Measurements from ENCODE around the gene TBX5.
A peak's percentile ranks its signal among the peaks of the same experiment; 100 is the strongest.
"Not testable (repeated sequence)": the region's sequence is repeated elsewhere in the genome, so short reads cannot be mapped to it uniquely, and the experiment has no call there.

TBX5 gene

DNA sequence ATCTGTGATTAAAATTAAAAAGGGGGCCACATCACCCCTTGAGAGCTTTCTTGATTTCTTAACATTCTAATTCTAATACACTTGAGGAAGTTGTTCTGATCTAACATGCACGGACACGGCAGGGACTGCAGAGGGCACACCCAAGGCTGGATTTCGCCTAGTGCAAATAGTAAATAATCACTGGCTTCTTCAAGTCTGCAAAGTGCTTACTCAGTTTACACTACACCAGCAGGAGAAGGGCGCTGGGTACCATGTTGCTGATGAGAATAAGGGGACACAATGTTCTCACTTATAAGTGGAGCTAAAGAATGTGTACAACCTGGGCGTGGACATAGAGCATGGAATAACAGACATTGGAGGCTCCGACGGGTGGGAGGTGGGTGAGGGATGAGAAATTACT lies 34.2 kb downstream of the TBX5 start:
- no peak for DNase-seq (ENCODE audit: low read depth)

DNA sequence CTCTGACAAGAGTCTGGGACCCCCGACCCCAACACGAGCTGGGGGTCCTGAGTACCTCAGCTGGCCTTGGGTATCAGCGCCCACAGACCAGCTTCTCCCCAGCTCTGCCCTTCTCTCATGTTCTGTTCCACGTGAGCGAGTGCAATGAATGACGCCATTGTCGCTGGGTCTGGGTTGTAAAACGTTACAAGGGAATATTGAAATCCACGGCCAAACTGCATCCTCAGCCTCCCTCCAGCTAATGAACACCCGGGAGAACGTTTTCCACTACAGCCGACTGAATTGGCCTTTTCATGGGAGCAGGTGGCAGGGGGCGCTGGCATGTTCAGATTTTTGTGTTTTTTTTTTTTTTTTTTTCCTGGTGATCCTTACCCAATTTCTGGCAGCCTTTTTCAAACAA lies 34.7 kb downstream of the TBX5 start:
- no peak for DNase-seq (ENCODE audit: low read depth)

DNA sequence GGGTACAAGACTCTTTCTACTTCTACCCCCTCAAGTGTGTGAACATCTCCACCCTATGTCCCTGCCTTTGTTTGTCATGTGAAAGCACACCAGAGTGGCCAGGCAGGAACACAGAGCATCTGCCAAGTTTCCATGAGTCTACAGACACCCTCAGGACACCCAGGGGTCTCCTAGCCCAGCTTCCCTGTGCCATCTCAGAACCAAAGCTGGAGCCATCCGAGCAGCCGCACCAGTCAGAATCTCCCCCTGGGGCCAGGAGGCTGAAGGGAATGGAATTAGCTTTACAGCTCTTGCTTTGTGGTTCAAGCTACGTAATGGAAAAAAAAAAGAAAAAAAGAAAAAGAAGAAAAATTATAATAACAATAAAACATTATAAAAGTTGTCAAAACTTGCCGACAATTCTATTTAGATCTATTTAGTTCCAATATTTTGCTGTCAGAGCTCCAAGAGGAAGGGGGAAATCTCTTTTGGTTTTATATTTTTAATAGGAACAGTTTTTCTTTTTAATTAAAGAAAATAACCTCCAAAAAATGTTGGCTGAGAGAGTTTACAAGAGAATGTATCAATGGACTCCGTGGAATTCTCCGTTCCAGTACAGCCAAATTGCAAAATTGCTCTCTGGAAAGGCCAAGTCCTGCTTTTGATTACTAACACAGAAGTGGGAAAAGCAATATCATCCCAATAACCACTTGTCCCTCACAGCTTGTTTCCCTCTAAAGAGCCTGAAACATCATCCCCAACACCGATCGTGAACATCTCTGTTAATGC lies 37.1 kb downstream of the TBX5 start:
- no peak for DNase-seq (ENCODE audit: low read depth)

DNA sequence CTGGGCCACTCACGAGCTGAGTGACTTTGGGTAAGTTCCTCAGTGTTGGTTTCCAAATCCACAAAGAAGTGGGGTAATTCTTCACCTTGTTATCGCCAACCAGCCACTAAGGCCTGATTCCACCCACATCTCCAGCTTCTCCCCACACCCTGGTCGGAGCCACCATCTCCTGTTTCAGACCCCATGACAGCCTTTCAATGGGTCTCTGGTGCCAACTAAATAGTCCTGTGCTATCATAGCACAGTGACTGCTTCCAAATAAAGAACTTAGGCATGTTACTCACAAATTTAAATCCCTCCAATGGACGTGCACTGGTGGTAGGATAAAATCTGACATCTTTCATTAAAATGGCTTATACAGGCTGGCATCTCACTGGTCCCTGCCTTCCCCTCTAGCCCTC lies 44.0 kb downstream of the TBX5 start:
- no peak for DNase-seq (ENCODE audit: low read depth)

DNA sequence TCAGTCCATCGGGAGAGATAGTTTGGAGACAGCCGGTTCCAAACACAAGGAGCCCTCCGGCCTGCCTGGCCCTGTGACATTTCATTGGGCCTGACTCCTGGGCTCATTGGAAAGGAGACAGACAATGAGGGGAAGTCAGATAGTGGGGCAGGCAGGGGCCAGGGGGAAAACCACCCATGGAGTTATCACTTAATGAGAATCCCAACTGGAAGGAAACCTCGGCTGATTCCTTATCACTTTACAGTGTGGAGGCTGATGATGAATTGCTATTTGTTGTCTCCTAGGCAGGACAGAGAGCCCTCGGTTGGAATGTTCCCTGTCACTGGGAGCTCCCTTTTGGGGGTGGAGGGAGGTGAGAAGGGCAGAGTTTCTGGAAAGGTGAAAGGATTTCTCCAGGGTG lies 44.4 kb downstream of the TBX5 start:
- no peak for DNase-seq (ENCODE audit: low read depth)

DNA sequence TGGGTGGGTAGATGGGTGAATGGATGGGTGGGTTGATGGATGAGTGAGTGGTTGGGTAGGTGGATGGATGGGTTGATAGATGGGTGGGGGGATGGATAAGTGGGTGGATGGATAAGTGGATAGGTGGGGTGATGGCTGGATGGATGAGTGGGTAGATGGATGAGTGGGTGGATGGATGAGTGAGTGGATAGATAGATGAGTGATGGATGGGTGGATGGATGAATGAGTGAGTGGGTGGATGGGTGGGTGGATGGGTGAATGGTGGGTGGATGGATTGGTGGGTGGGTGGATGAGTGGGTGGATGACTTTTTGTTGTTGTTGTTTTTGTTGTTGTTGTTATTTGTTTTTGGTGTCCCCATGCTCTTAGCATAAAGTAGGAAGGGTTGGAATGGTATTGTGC lies 45.5 kb downstream of the TBX5 start:
- DNase-seq (ENCODE audit: low read depth): no peak

DNA sequence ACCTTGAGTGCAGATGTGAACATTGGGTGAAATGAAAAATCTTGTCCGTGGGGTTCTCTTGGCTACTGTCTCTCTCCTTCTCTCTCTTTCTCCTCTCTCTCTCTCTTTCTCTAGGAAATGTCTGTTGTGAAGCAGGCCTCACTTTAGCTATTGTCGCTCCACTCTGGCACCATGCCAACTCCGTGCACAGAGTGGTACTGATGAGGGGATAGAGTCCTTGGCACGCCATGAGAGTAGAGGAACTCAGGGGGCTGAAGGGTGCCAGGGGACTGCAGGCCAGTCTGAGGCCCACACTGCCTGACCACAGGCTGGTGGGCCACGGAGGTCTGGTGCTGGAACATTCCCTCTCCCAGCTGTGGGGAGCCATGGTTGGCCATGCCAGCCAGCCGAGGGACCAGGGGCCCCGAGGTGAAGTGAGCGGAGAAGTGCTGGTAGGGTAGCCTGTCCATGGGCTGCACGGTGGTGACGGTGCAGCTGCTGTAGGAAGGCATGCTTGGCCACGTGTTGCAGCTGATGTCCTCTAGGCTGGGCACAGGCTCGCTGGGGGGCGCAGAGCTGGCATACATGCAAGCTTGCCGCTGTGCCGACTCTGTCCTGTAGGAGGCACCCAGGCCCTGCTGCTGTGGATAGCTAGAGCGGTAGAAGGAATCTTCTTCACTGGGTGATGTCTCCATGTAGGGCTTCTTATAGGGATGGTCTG lies 50.4 kb downstream of the TBX5 start:
- no peak for DNase-seq (ENCODE audit: low read depth)

DNA sequence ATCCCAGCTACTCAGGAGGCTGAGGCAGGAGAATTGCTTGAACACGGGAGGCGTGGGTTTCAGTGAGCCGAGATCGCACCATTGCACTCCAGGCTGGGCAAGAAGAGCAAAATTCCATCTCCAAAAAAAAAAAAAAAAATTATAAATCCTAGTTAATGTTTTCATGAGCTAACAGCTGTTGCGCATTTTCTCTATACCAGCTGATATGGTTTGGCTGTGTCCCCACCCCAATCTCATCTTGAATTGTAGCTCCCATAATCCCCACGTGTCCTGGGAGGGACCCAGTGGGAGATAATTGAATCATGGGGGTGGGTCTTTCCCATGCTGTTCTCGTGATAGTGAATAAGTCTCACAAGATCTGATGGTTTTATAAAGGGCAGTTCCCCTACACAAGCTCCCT lies 56.7 kb downstream of the TBX5 start:
- not testable (repeated sequence) for DNase-seq (ENCODE audit: low read depth)

DNA sequence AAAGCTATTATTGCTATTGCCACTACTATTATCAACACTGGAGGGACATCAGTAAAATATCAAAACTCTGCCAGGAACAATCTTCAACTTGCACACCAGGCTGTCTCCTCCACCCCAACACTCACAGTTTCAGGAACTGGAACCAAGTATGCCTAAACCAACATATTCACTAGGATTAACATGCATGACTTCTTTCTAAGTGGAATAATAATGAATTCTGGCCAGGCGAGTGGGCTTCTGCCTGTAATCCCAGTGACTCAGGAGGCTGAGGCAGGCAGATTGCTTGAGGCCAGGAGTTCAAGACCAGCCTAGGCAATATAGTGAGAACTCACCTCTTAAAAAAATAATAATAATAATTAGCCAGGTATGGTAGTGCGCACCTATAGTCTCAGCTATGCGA lies 58.1 kb downstream of the TBX5 start:
- DNase-seq (ENCODE audit: low read depth): no peak

DNA sequence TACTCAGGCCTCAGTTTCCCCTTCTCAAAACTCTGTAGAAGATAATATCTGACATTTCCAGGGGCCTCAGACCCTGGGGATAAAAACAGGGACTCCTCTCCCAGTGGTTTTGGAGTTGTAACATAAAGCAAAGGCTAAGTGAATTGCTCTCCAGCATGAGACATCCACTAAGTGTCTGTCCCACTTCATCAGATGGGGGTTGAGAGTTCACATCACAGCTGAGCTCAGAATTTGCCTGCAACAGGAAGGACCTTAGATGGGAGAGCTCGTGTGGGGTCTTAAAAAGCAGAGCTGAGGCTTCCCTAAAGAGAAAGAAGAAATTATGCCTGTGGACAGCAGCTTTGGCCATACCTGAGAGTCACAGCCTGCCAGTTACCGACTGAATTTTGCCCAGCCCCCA lies 61.1 kb downstream of the TBX5 start:
- no peak for DNase-seq (ENCODE audit: low read depth)

DNA sequence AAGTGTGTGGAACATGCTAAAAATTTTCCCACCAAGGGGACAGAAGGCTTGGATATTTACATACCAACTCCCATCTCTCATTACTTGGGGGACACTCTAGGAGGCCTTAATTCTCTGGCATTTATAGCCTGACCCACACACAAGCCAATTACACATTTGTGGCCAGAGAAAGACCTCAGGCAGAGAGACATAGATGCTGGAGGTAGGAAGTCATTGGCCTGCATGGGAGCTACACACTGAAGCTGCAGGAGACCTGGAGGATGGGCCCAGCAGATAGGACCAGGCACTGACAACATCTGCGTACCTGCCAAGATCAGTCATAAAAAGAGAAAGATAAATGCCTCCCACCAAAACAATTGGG lies 61.7 kb downstream of the TBX5 start:
- DNase-seq (ENCODE audit: low read depth): no peak

DNA sequence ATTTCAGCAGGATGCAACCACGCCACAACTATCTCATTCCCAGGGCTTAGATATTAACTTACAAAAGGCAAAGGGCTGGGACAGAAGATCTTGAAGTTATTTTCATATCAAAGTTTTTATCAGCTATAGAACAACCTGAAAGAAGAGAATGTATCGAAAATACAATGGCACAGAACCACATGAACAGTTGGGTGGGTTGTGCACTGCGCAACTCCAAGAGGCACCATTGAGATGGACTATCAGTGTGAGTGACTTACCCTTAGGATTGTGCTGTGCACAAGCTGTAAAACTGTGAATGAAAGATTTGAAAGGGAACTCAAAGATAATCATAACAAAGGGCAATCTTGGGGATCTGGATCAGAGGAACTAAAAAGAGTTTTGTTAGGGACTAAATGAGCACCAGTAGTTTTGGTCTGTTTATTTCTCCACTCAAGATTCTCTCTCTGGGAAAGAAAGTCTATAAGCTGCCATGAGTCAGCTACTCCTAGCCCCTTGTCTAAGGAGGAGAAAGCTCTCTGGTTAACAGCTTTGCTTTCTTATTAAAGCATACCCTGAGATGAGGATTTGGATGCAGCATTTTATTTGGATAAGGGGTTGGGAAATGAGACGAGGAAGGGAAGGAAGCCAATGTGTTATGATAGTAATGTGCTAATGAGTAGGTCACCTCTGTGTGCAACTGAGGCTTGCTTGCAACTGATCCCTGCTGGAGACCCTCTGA lies 62.2 kb downstream of the TBX5 start:
- DNase-seq (ENCODE audit: low read depth): no peak

DNA sequence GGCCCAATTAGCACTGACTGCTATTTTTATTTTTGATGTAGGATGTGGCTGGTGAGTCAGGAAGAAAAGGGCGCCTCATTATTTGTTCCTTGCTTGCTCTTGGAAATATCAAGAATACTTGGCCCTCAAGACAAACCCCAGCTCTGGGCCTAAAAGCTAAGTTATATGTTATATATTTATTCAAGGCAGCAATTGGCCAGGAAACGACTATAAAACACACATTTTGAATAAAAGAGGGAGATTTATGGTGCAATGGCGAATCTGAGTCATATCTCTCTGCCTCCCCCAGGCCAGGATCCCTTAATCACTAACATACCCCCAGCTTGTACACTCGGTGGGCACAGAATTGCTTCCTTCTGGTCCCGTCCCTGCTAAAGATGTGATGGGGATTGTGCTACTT lies 63.3 kb downstream of the TBX5 start:
- DNase-seq (ENCODE audit: low read depth): no peak

DNA sequence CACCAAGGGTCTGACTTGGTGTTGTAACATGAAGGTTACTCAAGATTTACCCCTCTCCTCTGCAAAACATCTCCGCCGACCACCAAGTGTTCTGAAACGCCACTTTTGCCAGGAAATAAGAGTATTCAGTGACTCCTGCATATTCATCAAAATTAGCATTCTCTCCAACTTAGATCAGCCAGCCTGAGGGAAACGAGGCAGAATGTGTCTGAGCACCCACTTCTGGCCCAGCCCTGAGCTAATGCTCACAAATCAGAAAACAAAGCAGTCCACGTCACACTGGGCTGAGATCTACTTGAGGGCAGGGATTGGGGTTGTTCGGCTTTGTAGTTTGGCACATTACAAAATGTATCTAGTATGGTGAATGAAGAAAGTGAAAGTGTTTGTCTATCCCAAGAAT lies 64.3 kb downstream of the TBX5 start:
- DNase-seq (ENCODE audit: low read depth): no peak

DNA sequence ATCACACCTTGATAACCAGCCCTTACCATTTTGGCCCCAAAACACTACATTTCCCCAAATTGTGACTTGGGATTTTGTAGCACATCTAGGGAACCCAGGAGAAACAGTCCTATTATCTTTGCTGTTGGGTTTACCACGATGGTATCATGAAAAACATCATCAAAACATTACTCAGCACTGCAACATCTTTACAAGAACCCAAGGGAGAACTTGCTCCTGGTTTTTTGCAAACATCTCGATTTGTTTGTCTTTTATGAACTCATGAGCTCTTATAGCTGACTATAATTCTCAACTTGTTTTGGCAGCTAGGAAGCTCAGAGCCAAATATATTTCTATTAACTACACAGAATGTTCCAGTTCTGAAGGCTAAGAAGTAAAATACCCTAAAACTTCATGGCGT lies 65.7 kb downstream of the TBX5 start:
- DNase-seq (ENCODE audit: low read depth): no peak

DNA sequence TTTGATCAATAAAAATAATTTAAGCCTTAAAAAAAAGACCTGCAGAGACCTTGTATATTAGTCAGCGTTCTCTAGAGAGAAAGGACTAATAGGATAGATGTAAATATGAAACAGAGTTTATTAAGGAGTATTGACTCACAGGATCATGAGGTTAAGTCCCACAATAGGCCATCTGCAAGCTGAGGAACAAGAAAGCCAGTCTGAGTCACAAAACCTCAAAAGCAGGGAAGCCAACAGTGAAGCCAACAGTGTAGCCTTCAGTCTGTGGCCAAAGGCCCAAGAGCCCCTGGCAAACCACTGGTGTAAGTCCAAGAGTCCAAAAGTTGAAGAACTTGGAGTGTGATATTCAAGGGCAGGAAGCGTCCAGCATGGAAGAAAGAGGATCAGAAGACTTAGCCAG lies 66.3 kb downstream of the TBX5 start:
- DNase-seq (ENCODE audit: low read depth): peak; percentile 59

DNA sequence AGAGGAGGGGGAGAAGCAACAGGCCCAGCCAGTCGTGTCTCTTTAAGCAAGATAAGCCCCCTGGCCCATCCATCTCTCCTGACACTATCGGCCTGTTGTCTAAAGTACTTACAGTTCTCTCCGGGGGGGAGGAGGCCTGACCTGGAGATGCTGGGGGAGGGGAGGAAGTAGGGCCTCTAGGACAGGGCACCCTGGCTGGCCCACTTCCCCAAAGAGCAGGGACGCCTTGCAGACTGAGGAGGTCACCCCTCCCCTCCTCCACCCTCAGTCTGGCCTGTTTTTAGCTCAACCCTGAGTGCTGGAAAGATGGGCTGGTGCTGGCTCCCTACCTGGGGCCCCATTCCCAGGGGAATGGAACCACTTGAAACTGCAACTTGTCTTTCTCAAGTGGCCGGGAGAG lies 70.3 kb downstream of the TBX5 start:
- no peak for DNase-seq (ENCODE audit: low read depth)

DNA sequence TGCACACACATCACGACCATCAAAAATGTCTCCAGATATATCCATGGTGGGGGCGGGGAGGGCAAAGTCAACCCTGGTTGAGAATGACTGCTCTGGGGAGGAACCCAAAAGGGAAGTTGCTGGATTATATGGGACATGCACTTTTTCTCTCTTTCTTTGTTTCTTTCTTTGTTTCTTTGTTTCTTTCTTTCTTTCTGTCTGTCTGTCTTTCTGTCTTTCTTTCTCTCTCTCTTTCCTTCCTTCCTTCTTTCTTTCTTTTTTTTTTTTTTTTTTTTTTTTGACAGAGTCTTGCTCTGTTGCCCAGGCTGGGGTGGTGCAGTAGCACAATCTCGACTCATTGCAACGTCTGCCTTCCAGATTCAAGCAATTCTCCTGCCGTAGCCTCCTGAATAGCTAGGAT lies 71.5 kb downstream of the TBX5 start:
- no peak for DNase-seq (ENCODE audit: low read depth)

DNA sequence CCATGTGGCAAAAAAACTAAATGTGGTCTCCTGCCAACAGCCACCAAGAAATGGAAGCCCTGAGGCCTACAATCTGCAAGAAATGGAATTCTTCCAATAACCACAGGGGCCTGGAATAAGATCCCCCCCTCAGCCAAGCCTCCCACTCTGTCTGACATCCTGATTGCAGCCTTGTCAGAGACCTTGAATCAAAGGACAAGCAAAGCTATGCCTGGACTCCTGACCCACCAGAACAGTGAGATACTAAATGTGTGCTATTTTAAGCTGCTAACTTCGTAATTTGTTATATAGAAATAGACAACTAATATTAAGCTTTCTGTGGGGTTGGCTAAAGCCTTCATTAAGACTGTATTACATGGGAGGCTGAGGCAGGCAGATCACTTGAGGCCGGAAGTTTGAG lies 77.7 kb downstream of the TBX5 start:
- no peak for DNase-seq (ENCODE audit: low read depth)

DNA sequence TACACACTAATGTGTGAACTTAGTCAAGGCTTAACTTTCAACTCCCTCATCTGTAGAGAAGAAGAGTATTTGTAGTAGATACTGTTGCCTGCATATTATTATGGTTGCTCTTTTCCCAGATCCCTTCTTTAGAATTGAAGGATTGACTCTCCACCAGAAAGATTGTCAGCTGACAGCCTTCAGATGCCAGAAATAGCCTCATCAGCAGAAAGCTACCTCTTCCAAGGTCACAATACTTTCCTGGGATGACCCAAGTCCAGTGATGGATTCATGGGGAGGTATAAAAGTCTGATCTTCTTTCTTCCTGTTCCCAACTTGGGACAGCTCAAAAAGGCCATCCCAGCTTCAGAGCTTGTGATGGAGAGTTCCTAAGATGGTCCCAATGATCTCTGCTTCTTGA lies 78.2 kb downstream of the TBX5 start:
- no peak for DNase-seq (ENCODE audit: low read depth)

DNA sequence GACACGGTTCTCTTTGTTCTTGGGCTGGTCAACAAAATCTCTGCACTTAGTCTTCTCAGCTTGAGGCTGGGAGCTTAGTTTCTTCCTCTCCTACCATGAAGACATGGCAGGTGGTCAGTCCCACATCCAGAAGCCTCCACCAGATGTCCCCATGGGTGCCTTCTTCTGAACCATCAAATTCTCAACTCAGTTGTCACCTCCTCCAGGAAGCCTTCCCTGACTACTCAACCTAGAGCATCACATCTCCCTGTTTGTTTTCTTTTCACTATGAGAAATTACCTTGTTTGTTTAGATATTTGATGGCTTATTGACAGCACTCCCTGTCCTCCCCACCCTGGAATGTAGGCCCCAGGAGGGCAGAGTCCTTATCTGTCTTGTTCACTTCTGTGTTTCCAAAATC lies 84.4 kb downstream of the TBX5 start:
- no peak for DNase-seq (ENCODE audit: low read depth)

DNA sequence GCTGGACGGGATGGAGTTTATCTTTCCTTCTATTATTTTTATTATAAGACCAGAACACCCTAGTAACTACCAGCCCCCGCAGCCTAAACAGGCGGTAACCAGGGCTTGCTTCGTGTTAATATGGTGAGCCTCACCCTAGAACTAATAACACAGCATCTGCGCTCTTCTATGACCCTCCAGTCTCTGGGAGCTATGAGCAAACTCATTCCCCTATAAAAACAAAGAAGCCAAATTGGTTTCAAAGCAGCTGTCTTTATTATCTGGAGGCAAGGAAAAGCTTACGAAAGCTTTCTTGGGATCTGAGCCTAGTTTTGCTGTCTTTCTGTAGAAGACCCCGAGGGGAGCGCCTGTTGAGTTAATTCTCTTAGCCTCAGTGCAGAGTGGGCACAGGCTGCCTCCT lies 85.0 kb downstream of the TBX5 start:
- no peak for DNase-seq (ENCODE audit: low read depth)

DNA sequence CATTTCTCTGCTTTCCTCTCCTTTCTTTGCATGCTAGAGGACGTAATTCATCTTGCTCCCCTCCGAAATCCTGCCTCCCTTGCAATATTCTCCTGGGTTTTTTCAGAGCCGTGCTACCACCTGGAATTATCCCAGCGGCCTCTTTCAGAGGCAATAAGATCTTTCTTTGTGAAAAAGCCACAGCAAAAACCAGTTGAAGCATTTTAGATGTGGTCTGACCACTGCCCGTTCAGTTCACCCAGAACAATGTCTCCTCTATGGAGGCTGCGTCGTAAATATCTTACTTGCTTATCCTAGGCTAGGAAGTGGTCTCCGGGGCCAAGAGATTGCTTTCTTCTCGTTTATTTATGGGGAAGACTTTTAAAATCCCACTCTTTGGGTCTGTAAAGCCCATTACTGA lies 85.8 kb downstream of the TBX5 start:
- no peak for DNase-seq (ENCODE audit: low read depth)

DNA sequence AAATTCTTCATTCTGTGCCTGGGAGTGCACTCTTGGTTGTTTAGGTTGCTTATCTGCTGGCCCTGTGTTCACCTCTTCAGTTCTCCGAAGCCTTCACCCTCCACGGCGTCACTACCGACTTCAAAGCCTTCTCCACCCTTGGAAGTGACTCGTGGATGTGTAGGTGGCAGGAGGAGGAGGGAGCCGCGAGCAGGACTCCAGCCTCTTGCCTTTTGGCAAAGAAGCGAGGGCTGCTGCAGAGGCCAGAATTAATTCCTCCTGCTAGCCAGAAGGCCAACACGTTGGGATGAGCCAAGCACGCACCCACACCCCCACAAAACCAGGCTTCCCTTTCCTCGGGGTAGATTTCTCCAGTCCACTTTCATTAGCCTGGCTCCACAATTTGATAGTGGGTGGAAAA lies 86.5 kb downstream of the TBX5 start:
- no peak for DNase-seq (ENCODE audit: low read depth)
